Activated naive CD4-positive, alpha-beta T cell treated with anti-CD3 and anti-CD28 coated beads, Interleukin-2, amount 10 ng/mL, durations not matched to agents 7 days and 5 days (primary cell): Measurements from ENCODE around the gene SH3BP5L.

Experiments used
- CTCF ChIA-PET: fragments of 350-600 bp; sonication (Branson Sonifier 250); formaldehyde crosslinking; loops from one replicate; lab custom pipeline; 2021; ENCODE audit warnings: antibody characterized with exemption; lab: Charles Lee
- DNase-seq: peaks from one replicate; pipeline ENCODE4 v3.0.0-alpha.2; 2020
- H3K27ac Mint-ChIP-seq: one replicate; pipeline ENCODE4 v1.8.0; 2021; ENCODE audit warnings: mild to moderate bottlenecking, moderate library complexity, mixed read lengths
- H3K27me3 Mint-ChIP-seq: one replicate; pipeline ENCODE4 v1.8.0; 2021; ENCODE audit warnings: mild to moderate bottlenecking, mixed read lengths
- H3K36me3 Mint-ChIP-seq: one replicate; pipeline ENCODE4 v1.8.0; 2021; ENCODE audit warnings: mixed read lengths
- H3K4me1 Mint-ChIP-seq: one replicate; pipeline ENCODE4 v1.8.0; 2021; ENCODE audit warnings: mixed read lengths
- H3K4me3 Mint-ChIP-seq: one replicate; pipeline ENCODE4 v1.8.0; 2021; ENCODE audit warnings: mild to moderate bottlenecking, moderate library complexity, mixed read lengths
- H3K9me3 Mint-ChIP-seq: one replicate; pipeline ENCODE4 v1.8.0; 2021; ENCODE audit warnings: mixed read lengths

SH3BP5L gene

DNA sequence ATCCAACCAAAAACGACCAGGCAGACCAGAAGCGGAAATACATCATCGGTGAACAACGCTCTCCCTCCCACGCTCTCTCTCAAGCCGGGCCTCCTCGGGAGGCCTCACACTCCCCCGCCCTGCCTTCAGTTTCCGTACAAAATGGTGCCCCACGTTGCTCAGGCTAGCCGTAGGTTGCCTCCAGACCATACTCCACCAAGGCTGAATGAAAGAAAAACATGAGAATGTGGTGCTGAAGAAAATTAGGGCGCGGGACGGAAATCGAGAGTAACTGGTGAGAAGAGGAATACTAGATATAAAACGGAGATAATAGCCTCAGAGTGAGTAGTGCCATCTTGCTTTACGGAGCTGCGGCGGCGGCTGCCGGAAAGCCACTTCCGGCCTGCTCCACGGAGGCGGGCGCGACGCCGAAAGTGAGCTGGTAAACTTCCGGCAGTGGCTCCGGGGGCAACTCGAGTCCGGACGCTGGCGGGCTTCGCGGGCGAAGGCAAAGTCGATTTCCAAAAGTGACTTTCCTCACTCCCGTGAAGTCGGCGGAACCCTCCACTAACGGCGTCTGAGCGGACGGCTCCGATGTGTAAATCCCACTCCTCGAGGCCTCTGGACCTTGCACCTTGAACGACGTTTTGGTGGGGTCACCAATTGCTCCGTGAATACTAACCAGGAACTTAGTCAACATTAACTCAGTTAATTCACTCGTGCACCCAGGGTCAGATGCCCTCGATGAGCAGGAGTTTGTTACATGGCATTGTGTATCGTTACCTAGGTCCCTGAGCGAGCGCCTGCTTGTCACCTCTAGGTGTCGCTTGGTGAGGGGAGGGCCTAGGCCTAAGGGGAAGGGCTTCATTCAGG is at the start of gene SH3BP5L:
Gene SH3BP5L, minus strand, starts transcription at position 7 of the 852 bp plus-strand sequence. CDS start 980 bp downstream, outside the sequence.
- CTCF ChIA-PET: interaction anchor here (0.8 to 3.9 kb wide), 5 partner anchors 11 to 203 kb away, joined by 4 to 22 read pairs (median 9); partner anchors contain the start of genes ZNF672 and ZNF692
- H3K27me3 Mint-ChIP-seq: peaks cover 3% of the 10 kb centered on the region
- peak within 1 kb of the TSS; percentile 89 for H3K4me3 Mint-ChIP-seq
- peaks cover 57% of the 10 kb centered on the region for H3K4me1 Mint-ChIP-seq
- peak; percentile 93 for DNase-seq
- H3K36me3 Mint-ChIP-seq: peaks cover 35% of the 10 kb centered on the region
- no peaks in the 10 kb centered on the region for H3K9me3 Mint-ChIP-seq
- peak within 1 kb of the TSS; percentile 99 for H3K27ac Mint-ChIP-seq

GRCh38 chr1:248873993-248874533 is 48.3 kb upstream of the SH3BP5L start:
- H3K36me3 Mint-ChIP-seq: peaks cover 9% of the 10 kb centered on the region
- peaks cover 25% of the 10 kb centered on the region for H3K4me1 Mint-ChIP-seq
- CTCF ChIA-PET: interaction anchor here (0.8 to 1.4 kb wide), 4 partner anchors 11 to 40 kb away, joined by 3 read pairs; no protein-coding TSS in a partner anchor
- peak overlapping the region; percentile 92 for H3K27ac Mint-ChIP-seq
- peak overlapping the region; percentile 91 for H3K4me3 Mint-ChIP-seq
- H3K27me3 Mint-ChIP-seq: peaks cover 13% of the 10 kb centered on the region
- peak; percentile 83 for DNase-seq
- H3K9me3 Mint-ChIP-seq: peaks cover 1% of the 10 kb centered on the region

DNA sequence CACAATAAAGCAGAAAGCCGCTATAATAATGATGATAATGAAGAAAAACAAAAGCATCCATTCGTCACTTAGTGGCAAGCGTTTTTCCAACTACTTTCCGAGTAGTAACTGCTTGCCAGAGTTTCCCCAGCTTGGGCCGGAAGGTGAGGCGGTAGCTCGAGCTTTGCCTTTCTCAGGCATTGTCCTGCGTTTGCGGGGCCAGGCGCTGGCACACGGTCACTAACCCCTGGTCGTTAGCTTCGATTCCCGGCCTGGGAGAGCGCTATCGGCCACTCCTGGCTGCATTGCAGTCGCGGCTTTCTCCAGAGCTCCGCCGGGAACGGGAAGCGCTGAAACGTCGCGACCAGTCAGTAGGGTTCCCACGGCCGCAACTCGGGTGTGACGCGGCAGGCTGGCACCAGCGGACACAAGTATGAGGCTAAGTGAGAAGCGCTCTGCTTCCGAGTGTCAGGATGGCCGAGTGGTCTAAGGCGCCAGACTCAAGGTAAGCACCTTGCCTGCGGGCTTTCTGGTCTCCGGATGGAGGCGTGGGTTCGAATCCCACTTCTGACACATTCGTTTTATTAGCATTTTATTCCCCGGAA is 47.8 kb upstream of the SH3BP5L start:
- peaks cover 9% of the 10 kb centered on the region for H3K36me3 Mint-ChIP-seq
- peaks cover 1% of the 10 kb centered on the region for H3K9me3 Mint-ChIP-seq
- peaks cover 13% of the 10 kb centered on the region for H3K27me3 Mint-ChIP-seq
- CTCF ChIA-PET: interaction anchor here (0.8 to 1.3 kb wide), 3 partner anchors 11 to 31 kb away, joined by 3 read pairs; no protein-coding TSS in a partner anchor
- peak overlapping the region; percentile 92 for H3K27ac Mint-ChIP-seq
- peak overlapping the region; percentile 91 for H3K4me3 Mint-ChIP-seq
- H3K4me1 Mint-ChIP-seq: peaks cover 25% of the 10 kb centered on the region
- DNase-seq: peak; percentile 91

- peak; percentile 61 for DNase-seq
- Mint-ChIP-seq H3K27ac (peak overlapping the region; percentile 92), H3K9me3 (peaks cover 1% of the 10 kb centered on the region), H3K4me1 (peaks cover 25% of the 10 kb centered on the region), H3K27me3 (peaks cover 13% of the 10 kb centered on the region), H3K36me3 (peaks cover 9% of the 10 kb centered on the region), H3K4me3 (peak overlapping the region; percentile 91)
- CTCF ChIA-PET: interaction anchor here (0.8 to 1.3 kb wide), 3 partner anchors 10 to 31 kb away, joined by 3 read pairs; no protein-coding TSS in a partner anchor
Observed at GRCh38 chr1:248872752-248873408, 47.2 kb upstream of the SH3BP5L start.

DNA sequence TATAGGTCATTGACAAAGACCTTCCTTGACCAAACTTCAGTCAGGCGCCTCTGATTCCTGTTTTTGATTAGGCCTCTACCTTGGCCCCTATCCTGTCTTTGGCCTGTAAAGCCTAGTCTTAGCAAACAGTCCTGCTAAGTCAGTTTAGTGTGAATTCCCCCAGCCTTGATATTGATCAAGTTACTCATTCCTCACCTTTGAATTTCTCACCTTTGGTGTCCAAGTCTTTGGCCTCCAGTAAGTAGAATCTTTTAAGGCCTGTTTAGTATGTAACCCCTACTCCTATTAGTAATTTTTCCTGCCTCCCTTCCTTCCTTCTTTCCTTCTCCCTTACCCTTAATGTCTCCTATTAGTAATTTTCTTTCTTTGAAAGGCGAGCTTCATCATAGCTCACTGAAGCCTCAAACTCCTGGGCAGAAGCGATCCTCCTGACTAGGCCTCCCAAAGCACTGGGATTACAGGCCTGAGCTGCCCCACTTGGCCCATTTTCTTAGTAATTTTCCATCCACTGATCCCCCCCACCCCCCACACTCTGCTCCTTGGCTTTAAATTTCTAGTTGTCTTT is 46.2 kb upstream of the SH3BP5L start:
- Mint-ChIP-seq H3K4me3 (peak overlapping the region; percentile 33), H3K27me3 (peaks cover 13% of the 10 kb centered on the region), H3K4me1 (peaks cover 25% of the 10 kb centered on the region), H3K9me3 (peaks cover 1% of the 10 kb centered on the region), H3K27ac (no peak overlapping the region), H3K36me3 (peaks cover 9% of the 10 kb centered on the region)
- CTCF ChIA-PET: interaction anchor here (1.3 kb wide), 1 partner anchor 9 kb away, joined by 3 read pairs; no protein-coding TSS in a partner anchor
- DNase-seq: no peak

- Mint-ChIP-seq H3K27me3 (peaks cover 16% of the 10 kb centered on the region), H3K4me1 (peaks cover 45% of the 10 kb centered on the region), H3K36me3 (no peaks in the 10 kb centered on the region), H3K9me3 (no peaks in the 10 kb centered on the region), H3K27ac (peak overlapping the region; percentile 84), H3K4me3 (peak overlapping the region; percentile 84)
- CTCF ChIA-PET: interaction anchor here (0.9 to 1.7 kb wide), 4 partner anchors 9 to 23 kb away, joined by 3 to 5 read pairs (median 3); no protein-coding TSS in a partner anchor
- DNase-seq: peak; percentile 90
Observed at GRCh38 chr1:248862998-248863881, 37.5 kb upstream of the SH3BP5L start.

GRCh38 chr1:248862695-248862997 is 36.9 kb upstream of the SH3BP5L start:
- DNase-seq: no peak
- CTCF ChIA-PET: interaction anchor here (0.9 to 1.7 kb wide), 4 partner anchors 10 to 23 kb away, joined by 3 to 5 read pairs (median 3); no protein-coding TSS in a partner anchor

DNA sequence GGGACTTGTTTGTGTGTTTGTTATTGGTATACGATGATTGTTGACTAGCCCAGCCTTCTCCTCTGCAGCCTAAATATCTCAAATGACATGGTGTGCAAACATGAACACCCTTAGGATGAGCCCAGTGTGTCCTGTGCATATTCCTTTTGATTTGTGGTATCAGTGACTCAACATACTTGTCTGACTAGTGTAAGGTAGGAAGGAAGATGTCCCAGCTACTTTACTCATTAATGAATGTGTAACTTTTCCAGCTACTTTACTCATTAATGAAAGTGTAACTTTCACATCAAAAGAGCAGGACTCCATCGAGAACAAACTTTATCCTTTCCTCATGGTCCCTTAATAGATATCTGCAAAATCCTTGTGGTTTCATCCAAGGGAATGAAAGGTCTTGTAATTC is 35.9 kb upstream of the SH3BP5L start:
- H3K36me3 Mint-ChIP-seq: no peaks in the 10 kb centered on the region
- CTCF ChIA-PET: interaction anchor here (1.2 to 1.7 kb wide), 3 partner anchors 14 to 22 kb away, joined by 3 to 5 read pairs (median 3); no protein-coding TSS in a partner anchor
- H3K4me3 Mint-ChIP-seq: no peak overlapping the region
- DNase-seq: no peak
- H3K9me3 Mint-ChIP-seq: no peaks in the 10 kb centered on the region
- H3K4me1 Mint-ChIP-seq: peaks cover 55% of the 10 kb centered on the region
- no peak overlapping the region for H3K27ac Mint-ChIP-seq
- H3K27me3 Mint-ChIP-seq: peaks cover 16% of the 10 kb centered on the region

More at GRCh38 chr1:248862695-248862997, 36.9 kb upstream of the SH3BP5L start:
- H3K36me3 Mint-ChIP-seq: no peaks in the 10 kb centered on the region
- peaks cover 16% of the 10 kb centered on the region for H3K27me3 Mint-ChIP-seq
- peak overlapping the region; percentile 84 for H3K4me3 Mint-ChIP-seq
- peaks cover 47% of the 10 kb centered on the region for H3K4me1 Mint-ChIP-seq
- H3K27ac Mint-ChIP-seq: peak overlapping the region; percentile 84
- H3K9me3 Mint-ChIP-seq: no peaks in the 10 kb centered on the region

DNA sequence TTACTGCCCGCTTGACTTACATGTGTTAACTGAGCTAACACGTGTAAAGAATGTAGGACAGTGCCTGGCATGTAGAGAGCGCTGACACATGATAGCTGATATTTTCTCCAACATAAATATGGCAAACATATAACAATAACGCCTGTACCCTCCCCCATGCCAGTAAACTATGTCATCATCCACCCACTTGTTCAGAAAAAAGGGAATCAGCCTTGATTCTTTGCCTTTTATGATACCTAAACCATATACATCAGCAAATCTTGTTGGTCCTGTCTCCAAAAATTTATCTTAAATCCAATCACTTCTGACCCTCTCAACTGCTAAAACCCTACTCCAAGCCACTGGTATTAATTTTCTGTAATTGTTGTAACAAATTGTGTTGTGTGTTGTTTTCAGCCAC is 34.3 kb upstream of the SH3BP5L start:
- CTCF ChIA-PET: interaction anchor here (2.9 kb wide), 1 partner anchor 18 kb away, joined by 19 read pairs; no protein-coding TSS in a partner anchor
- Mint-ChIP-seq H3K27me3 (peaks cover 9% of the 10 kb centered on the region), H3K4me3 (peak overlapping the region; percentile 89), H3K27ac (peak overlapping the region; percentile 94), H3K36me3 (peaks cover 7% of the 10 kb centered on the region), H3K4me1 (peaks cover 64% of the 10 kb centered on the region), H3K9me3 (no peaks in the 10 kb centered on the region)
- DNase-seq: no peak

- H3K36me3 Mint-ChIP-seq: peaks cover 12% of the 10 kb centered on the region
- CTCF ChIA-PET: interaction anchor here (0.9 to 2.9 kb wide), 10 partner anchors 9 to 67 kb away, joined by 3 to 19 read pairs (median 4); partner anchors contain the start of genes SH3BP5L and ZNF672
- peak; percentile 98 for DNase-seq
- peak within 1 kb of the TSS; percentile 94 for H3K27ac Mint-ChIP-seq
- no peaks in the 10 kb centered on the region for H3K9me3 Mint-ChIP-seq
- H3K4me3 Mint-ChIP-seq: peak within 1 kb of the TSS; percentile 89
- peaks cover 5% of the 10 kb centered on the region for H3K27me3 Mint-ChIP-seq
- H3K4me1 Mint-ChIP-seq: peaks cover 60% of the 10 kb centered on the region
Observed at GRCh38 chr1:248858891-248859889, 33.5 kb upstream of the SH3BP5L start, which contains the start of gene ZNF692. TSS of gene ZNF692 (minus strand) at chr1:248859085. CDS start at chr1:248858309, 776 bp downstream.

GRCh38 chr1:248858096-248858890 is 32.6 kb upstream of the SH3BP5L start:
- Mint-ChIP-seq H3K27me3 (peaks cover 5% of the 10 kb centered on the region), H3K9me3 (no peaks in the 10 kb centered on the region), H3K4me3 (peak overlapping the region; percentile 89), H3K27ac (peak overlapping the region; percentile 94), H3K36me3 (peaks cover 16% of the 10 kb centered on the region), H3K4me1 (peaks cover 52% of the 10 kb centered on the region)
- CTCF ChIA-PET: interaction anchor here (0.8 to 2.9 kb wide), 11 partner anchors 8 to 68 kb away, joined by 3 to 19 read pairs (median 4); partner anchors contain the start of genes SH3BP5L and ZNF672
- peak; percentile 53 for DNase-seq
